NCI-H748 (cell line): ENCODE measurements around the gene OR6B3.

Source experiments
- DNase-seq: peaks from one replicate; lab custom pipeline; 2025; ENCODE audit not compliant: unreplicated experiment; lab: John Stamatoyannopoulos, UW

OR6B3 gene

GRCh38 chr2:240053173-240054155, at the start of gene OR6B3:
TSS of gene OR6B3 (minus strand) at chr2:240053521.
- DNase-seq = no peak

GRCh38 chr2:240098349-240098748, 45.0 kb upstream of the OR6B3 start:
- DNase-seq = no peak

DNA sequence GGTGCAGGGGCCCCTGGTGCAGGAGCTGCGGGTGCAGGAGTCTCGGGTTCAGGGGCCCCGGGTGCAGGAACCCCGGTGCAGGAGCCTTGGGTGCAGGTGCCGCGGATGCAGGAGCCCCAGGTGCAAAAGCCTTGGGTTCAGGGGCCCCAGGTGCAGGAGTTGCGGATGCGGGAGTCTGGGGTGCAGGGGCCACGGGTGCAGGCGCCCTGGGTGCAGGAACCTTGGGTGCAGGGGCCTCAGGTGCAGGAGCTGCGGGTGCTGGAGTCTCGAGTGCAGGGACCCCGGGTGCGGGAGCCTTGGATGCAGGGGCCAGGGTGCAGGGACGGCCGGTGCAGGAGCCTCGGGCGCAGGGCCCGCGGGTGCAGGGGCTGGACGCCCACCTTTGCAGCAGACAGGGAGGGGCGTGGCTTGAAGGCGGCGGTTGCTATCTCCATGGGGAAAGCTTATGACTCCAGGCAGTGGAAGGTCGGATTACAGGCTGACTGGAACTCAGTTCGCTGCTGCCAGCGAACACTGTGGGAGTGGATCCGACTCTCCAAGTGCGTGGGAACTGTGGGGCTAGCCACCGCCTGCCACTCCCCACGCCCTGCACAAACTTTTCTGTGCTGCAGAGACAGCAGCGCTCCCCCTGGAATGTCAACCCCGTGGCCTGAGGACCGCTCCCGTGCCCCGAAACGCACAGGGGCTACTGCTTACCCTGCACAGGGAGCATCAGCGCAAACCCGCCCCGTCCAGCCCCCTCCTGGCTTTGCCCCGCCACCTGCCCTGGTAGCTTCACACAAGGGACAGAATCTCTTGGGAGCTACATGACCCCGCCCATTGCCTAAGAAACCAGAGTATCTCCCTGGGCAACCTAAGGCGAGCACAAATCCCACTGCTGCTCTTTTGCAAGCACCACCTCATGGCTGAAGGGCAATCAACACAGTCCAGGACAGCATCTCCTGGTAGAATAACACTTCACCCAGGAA, 42.5 kb upstream of the OR6B3 start:
- DNase-seq = peak; percentile 54

DNA sequence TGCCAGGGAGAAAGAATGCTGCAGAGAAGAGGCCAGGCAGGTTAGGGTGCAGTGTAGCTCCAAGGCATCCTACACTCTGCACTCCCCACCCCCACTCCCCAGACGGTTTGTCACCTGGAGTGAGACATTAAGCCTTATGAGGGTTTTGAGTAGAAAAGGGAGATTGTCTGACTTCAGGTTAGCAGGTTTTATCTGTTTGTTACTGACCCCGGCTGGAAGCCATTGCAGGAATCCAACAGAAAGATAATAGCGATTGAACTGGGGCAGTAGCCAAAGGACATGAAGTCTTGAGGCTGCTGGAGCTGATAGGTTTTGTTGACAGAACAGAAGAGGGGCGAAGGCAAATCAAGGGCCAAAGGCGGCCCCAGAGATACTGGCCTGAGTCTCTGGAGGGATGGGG, 36.0 kb upstream of the OR6B3 start:
- no peak for DNase-seq

DNA sequence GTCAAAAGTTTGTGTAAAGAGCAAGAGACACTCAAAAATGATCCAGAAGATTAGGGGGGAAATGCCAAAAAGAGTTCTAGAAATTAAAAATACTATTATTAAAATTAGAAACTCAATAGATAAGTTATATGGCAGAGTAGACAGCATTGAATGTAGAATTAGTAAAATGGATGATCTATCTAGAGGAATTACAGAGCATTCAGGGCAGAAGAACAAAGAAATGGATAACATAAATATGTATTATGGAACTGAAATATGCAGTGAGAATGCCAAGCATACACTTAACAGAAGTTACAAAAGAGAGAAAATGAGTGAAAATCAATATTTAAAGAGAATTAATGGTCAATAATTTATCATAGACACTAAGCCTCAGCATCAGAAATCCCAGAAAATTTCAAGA, 33.2 kb upstream of the OR6B3 start:
- no peak for DNase-seq

DNA sequence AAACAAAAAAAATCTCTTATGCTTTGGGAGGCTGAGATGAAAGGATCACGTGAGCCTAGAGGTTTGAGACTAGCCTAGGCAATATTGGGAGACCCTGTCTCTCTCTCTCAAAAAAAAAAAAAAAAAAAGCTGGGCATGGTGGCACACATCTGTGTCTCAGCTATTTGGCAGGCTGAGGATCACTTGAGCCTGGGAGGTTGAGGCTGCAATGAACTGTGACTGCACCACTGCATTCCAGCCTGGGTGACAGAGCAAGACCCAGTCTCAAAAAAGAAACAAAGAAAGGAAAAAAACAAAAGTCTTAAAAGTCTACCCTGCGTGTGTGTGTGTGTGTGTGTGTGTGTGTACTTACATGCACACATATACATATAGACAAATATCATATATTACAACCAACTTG, 25.3 kb upstream of the OR6B3 start:
- DNase-seq = no peak

- DNase-seq = no peak
Observed at GRCh38 chr2:240077442-240077841, 24.1 kb upstream of the OR6B3 start.

- no peak for DNase-seq
Observed at GRCh38 chr2:240074545-240074944, 21.2 kb upstream of the OR6B3 start.

- DNase-seq = no peak
Observed at GRCh38 chr2:240070907-240071306, 17.6 kb upstream of the OR6B3 start.

DNA sequence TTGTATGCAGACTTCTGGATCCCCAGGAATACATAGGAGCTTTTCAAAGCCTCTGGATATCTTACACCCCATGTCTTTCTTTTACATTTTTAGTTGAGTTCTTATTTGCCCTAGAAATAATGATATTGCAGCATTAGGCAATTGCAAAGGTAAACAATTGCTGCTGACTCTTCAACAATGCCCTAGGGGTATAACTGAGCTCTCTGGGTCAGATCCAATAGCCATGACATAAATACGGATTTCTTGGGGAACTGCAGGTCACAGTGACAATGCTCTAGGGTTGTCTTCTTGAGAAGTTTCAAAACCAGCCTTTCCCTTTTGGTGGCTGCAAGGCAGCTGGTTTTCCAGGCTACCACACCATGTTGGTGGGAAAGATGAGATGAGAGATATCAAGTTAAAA, 16.5 kb upstream of the OR6B3 start:
- DNase-seq = no peak

- DNase-seq = no peak
Observed at GRCh38 chr2:240068193-240068592, 14.9 kb upstream of the OR6B3 start.

GRCh38 chr2:240066489-240066888, 13.2 kb upstream of the OR6B3 start:
- DNase-seq = no peak

- DNase-seq = no peak
Observed at GRCh38 chr2:240064898-240065297, 11.6 kb upstream of the OR6B3 start.

GRCh38 chr2:240060977-240061591, 7.8 kb upstream of the OR6B3 start:
- DNase-seq = peak; percentile 71

DNA sequence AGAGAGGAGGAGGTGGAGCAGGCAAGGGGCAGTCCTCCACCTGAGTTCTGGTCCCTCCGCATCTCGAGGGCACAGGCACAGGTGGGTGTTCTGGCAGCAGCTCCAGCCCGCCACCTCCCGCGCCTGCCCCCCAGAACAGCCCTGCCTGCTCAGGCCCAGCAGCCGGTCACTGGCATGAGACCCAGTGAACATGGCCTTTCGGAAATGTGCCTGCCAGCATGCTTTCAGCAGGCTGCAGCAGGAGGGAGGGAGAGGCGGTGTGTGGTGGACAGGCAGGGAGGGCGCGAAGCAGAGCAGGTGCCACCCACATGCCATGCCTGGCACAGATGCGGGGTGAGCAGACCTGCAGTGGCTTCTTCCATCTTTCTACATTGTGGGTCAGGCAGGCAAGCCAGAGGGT, 3.4 kb upstream of the OR6B3 start:
- no peak for DNase-seq

DNA sequence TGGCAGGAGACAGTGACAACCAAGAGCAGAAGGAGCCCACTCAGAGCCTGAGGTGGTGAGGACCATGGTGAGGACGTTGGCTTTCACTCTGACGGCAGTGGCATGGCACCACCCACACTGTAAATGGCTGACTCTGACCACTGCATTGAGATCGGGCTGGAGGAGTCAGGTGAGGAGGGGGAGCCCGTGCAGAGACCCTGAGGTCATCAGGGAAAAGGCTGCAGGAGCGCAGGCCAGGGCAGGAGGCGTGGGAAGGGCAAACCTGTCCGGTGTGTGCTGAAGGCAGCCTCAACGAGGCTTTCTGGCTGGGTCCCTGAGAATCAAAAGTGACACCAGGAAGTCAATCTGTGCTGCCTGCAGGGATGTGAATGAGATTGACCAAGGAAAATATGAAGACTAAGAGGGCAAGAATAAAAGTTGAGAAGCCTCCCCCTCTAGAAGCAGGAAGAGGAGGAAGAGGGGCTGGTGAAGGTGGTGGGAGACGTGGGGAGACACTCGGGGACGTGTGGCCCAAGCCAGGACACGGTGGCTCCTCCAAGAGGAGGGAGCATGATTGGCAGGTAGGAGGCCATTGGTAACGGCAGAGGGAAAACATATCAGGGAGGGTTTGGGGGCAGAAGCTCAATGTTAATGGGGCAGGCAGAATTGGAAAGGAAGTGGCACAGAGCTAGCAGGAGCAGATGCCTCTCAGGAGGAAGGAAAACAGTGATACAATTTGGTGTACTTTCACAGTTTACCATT, 2.0 kb upstream of the OR6B3 start:
- no peak for DNase-seq

GRCh38 chr2:240052524-240052923, 797 bp downstream of the OR6B3 start:
- no peak for DNase-seq

DNA sequence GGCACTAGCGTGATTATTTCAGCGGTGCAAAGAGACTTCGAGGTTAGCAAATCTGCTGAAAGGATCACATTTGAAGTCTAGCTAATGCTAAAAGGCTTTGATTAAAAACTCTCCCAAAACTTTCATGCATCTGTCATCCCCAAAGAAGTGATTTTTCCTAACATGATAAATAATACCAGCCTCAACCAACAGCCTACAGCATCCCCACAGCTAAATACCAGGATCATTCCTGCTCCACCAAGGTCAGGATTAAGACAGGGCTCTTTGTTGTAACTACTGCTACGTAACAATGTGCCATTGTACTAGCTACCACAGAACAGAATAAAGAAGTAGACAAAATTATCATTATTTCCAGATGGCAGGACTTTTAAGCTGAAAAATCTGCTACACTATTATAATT, 1.6 kb downstream of the OR6B3 start:
- DNase-seq = no peak

DNA sequence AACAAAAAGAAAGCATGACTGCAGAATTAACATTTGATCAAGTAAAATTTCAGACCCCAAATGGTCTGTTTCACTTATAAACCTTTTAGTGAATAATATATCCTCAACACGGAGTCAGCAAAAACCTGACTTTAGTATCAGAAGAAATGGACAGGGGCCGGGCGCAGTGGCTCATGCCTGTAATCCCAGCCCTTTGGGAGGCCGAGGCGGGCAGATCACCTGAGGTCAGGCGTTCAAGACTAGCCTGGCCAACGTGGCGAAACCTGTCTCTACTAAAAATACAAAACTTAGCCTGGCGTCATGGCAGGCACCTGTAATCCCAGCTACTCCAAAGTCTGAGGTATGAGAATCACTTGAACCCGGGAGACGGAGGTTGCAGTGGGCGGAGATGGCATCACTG, 3.0 kb downstream of the OR6B3 start:
- DNase-seq = no peak

GRCh38 chr2:240048237-240048636, 5.1 kb downstream of the OR6B3 start:
- no peak for DNase-seq

- DNase-seq = no peak
Observed at GRCh38 chr2:240045098-240045497, 8.2 kb downstream of the OR6B3 start.
